Ascending aorta (tissue), 2 donors: ENCODE measurements around the gene MAML3. TPM values are rescaled to one million over a fixed set of nuclear protein-coding genes. Genes with fewer than 3 reads are reported as not detected.

Experiments
- DNase-seq, 2 donors: peaks; one replicate each; pipeline ENCODE4 v3.0.0-alpha.2; 2019; ENCODE audit warnings: low spot score in 2 of 2
- H3K27ac ChIP-seq, 2 donors: fragments of 200-600 bp; sonication (generic); one replicate each; pipeline ENCODE4 v1.5.1; 2016 to 2017; ENCODE audit warnings: mild to moderate bottlenecking in 1 of 2
- H3K27me3 ChIP-seq: fragments of 200-600 bp; sonication (generic); one replicate; pipeline ENCODE4 v1.5.1; 2017
- H3K36me3 ChIP-seq, 2 donors: fragments of 200-600 bp; sonication (generic); one replicate each; pipeline ENCODE4 v1.5.1; 2016
- H3K4me1 ChIP-seq, 2 donors: fragments of 200-600 bp; sonication (generic); one replicate each; pipeline ENCODE4 v1.5.1; 2016 to 2017; ENCODE audit warnings: mild to moderate bottlenecking in 1 of 2
- H3K4me3 ChIP-seq, 2 donors: fragments of 200-600 bp; sonication (generic); one replicate each; pipeline ENCODE4 v1.5.1; 2016 to 2017; ENCODE audit warnings: mild to moderate bottlenecking in 1 of 2
- H3K9me3 ChIP-seq, 2 donors: fragments of 200-600 bp; sonication (generic); one replicate each; pipeline ENCODE4 v1.5.1; 2016
- intact Hi-C: fragments of 100-400 bp; cut with DNase I; formaldehyde crosslinking; loops from one replicate; pipeline ENCODE4 v1.15.1; 2023
- total RNA-seq: library from RNA; depleted of rRNA; stranded (reverse); fragments of >200 nt; gene quantifications from one replicate; pipeline ENCODE4 v1.1.0, GENCODE V29; 2016
- TF ChIP-seq, protein P1 (sequence below), 3 experiments: fragments of 200-600 bp in 2 of 3; fragments of 450-650 bp in 1 of 3; sonication (generic) in 2 of 3; IDR thresholded peaks; one replicate each; pipeline ENCODE4 v1.5.1; 2016 to 2019; ENCODE audit warnings: antibody characterized with exemption in 3 of 3, mild to moderate bottlenecking in 1 of 3, moderate library complexity in 1 of 3

Gene MAML3
- total RNA-seq, 1 donor from 2014 or later = 4.7 TPM

DNA sequence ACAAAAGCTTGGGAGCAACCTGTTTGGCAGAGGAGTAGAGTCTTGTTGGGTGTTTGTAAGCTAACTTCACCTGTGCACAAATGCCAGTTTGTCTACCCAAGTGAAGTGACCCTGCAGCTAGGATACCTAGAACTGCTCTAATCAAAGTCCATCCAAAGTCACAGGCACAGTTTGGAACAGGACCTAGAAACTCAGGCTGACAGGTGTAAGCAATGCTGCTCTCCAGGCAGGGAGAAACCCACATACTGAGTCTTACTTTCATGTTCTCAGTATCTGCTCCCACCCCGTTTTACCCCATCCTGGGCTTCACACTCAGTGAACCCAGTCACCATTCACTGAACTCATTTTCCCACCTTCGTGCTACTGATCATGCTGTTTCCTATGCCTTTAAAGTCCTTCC lies 40.3 kb downstream of the MAML3 start:
- Histone ChIP-seq H3K4me1 (no peaks in the 10 kb centered on the region), H3K9me3 (no peaks in the 10 kb centered on the region), H3K4me3 (no peak overlapping the region), H3K36me3 (no peaks in the 10 kb centered on the region), H3K27ac (no peak overlapping the region), H3K27me3 (no peaks in the 10 kb centered on the region)
- TF ChIP-seq, protein P1, sequence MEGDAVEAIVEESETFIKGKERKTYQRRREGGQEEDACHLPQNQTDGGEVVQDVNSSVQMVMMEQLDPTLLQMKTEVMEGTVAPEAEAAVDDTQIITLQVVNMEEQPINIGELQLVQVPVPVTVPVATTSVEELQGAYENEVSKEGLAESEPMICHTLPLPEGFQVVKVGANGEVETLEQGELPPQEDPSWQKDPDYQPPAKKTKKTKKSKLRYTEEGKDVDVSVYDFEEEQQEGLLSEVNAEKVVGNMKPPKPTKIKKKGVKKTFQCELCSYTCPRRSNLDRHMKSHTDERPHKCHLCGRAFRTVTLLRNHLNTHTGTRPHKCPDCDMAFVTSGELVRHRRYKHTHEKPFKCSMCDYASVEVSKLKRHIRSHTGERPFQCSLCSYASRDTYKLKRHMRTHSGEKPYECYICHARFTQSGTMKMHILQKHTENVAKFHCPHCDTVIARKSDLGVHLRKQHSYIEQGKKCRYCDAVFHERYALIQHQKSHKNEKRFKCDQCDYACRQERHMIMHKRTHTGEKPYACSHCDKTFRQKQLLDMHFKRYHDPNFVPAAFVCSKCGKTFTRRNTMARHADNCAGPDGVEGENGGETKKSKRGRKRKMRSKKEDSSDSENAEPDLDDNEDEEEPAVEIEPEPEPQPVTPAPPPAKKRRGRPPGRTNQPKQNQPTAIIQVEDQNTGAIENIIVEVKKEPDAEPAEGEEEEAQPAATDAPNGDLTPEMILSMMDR (IDR thresholded peaks at IDR 0.05) = no peak
- DNase-seq = no peak
- intact Hi-C loops = no loop called here

- Histone ChIP-seq H3K27me3 (no peaks in the 10 kb centered on the region), H3K36me3 (no peaks in the 10 kb centered on the region), H3K27ac (no peak overlapping the region), H3K4me1 (no peaks in the 10 kb centered on the region), H3K4me3 (no peak overlapping the region), H3K9me3 (no peaks in the 10 kb centered on the region)
- DNase-seq = no peak
- TF ChIP-seq, protein P1 (IDR thresholded peaks at IDR 0.05) = no peak
- intact Hi-C loops = no loop called here
These were observed 41.4 kb downstream of the MAML3 start for GRCh38 chr4:140112576-140112975.

DNA sequence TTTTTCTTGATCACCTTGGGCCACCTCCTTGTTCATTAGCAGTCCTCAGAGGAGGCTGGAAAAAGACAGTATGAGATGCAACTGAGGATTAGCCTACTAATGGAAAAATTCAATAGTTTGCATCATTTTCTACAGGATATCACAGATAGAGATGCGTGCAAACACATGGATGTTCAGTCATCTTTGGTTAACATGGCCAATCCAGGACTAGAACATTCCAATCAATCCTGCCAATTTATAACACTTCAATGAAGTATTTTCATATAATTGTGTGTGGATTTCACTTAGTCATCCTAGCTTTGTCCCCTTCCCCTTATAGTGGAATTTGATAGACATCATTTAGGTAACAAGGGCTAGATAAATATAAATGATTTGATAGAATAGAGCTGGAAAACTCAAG lies 42.7 kb downstream of the MAML3 start:
- Histone ChIP-seq H3K27me3 (no peaks in the 10 kb centered on the region), H3K4me1 (no peaks in the 10 kb centered on the region), H3K27ac (no peak overlapping the region), H3K36me3 (no peaks in the 10 kb centered on the region), H3K4me3 (no peak overlapping the region), H3K9me3 (no peaks in the 10 kb centered on the region)
- TF ChIP-seq, protein P1 (IDR thresholded peaks at IDR 0.05) = no peak
- no peak for DNase-seq
- intact Hi-C loops = no loop called here

DNA sequence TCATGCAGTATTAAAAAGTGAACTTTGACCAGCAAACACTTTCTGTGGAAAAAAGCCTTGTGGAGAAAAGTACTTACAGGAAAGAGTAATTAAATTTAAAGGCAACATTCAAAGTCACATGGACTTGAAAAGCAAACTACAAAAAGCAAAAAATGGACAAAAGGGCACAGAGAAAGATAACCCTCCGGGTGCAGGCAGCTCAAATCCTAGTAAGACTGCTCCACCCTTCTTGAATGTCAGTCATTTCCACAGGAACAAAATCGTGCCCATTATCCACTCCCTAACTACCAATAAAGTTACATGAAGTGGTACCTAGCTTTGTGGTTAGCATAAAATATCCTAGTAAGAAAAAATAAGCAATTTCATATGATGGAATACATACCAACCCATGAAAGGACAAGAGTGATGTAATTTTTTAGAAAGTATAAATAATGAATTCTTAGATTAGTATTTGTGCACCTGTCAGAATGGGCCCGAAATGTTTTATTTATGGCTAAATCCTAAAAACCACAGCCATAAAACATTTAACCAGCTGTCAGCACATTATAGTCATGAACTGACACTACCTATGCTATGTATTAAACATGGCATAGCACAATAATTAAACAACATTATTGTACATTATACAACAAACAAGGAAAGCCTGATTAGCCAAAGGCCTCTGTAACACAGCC lies 43.3 kb downstream of the MAML3 start:
- intact Hi-C loops = no loop called here
- Histone ChIP-seq H3K36me3 (no peaks in the 10 kb centered on the region), H3K4me3 (no peak overlapping the region), H3K9me3 (no peaks in the 10 kb centered on the region), H3K27me3 (no peaks in the 10 kb centered on the region), H3K4me1 (no peaks in the 10 kb centered on the region), H3K27ac (no peak overlapping the region)
- DNase-seq = no peak
- TF ChIP-seq, protein P1 (IDR thresholded peaks at IDR 0.05) = no peak

GRCh38 chr4:140109737-140110136 lies 44.2 kb downstream of the MAML3 start:
- Histone ChIP-seq H3K27ac (no peak overlapping the region), H3K27me3 (no peaks in the 10 kb centered on the region), H3K4me1 (no peaks in the 10 kb centered on the region), H3K9me3 (no peaks in the 10 kb centered on the region), H3K36me3 (no peaks in the 10 kb centered on the region), H3K4me3 (no peak overlapping the region)
- TF ChIP-seq, protein P1 (IDR thresholded peaks at IDR 0.05) = no peak
- intact Hi-C loops = no loop called here
- no peak for DNase-seq

DNA sequence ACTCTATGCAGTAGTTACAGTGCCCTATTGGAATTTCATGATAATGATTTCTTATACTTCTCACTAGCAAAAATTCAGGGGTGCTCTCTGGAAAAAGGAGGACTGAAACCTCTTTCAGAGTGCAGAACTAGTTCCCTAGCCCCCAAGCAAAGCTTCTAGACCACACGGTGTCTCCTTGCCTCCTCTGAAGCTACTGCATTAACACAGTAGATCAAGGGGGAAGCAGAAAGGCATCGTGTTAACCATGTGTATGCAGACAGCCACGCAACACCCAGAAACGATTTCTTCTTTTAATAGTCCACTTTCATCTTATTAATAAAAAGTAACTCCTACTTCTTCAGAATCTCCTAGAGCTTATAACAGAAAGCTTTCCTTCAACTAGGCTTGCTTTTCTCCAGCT lies 44.7 kb downstream of the MAML3 start:
- intact Hi-C loops = no loop called here
- H3K9me3 ChIP-seq = no peaks in the 10 kb centered on the region
- H3K4me3 ChIP-seq = no peak overlapping the region
- no peak overlapping the region for H3K27ac ChIP-seq
- TF ChIP-seq, protein P1 (IDR thresholded peaks at IDR 0.05) = no peak
- H3K36me3 ChIP-seq = no peaks in the 10 kb centered on the region
- no peak for DNase-seq
- no peaks in the 10 kb centered on the region for H3K27me3 ChIP-seq
- no peaks in the 10 kb centered on the region for H3K4me1 ChIP-seq
